HL-60 (cell line): ENCODE results near the gene SMIM17.

Experiments
- GABPA ChIP-seq: IDR thresholded peaks from 2 replicates; pipeline ENCODE4 v1.6.1; 2012; ENCODE audit warnings: low read depth
- POLR2AphosphoS5 ChIP-seq: IDR thresholded peaks from 2 replicates; pipeline ENCODE4 v1.6.1; 2012; ENCODE audit warnings: low read depth
- SPI1 ChIP-seq: IDR thresholded peaks from 2 replicates; pipeline ENCODE4 v1.6.1; 2012; ENCODE audit warnings: low read depth, mild to moderate bottlenecking, borderline replicate concordance
- TF ChIP-seq, protein P1 (sequence below): IDR thresholded peaks from one replicate; pipeline ENCODE4 v1.5.1; 2011; ENCODE audit warnings: low read length, control low read depth, inconsistent platforms; ENCODE audit not compliant: insufficient read depth
- TF ChIP-seq, protein P2 (sequence below): IDR thresholded peaks from 2 replicates; pipeline ENCODE4 v1.6.1; 2012; ENCODE audit warnings: low read depth; ENCODE audit not compliant: insufficient replicate concordance

DNA sequence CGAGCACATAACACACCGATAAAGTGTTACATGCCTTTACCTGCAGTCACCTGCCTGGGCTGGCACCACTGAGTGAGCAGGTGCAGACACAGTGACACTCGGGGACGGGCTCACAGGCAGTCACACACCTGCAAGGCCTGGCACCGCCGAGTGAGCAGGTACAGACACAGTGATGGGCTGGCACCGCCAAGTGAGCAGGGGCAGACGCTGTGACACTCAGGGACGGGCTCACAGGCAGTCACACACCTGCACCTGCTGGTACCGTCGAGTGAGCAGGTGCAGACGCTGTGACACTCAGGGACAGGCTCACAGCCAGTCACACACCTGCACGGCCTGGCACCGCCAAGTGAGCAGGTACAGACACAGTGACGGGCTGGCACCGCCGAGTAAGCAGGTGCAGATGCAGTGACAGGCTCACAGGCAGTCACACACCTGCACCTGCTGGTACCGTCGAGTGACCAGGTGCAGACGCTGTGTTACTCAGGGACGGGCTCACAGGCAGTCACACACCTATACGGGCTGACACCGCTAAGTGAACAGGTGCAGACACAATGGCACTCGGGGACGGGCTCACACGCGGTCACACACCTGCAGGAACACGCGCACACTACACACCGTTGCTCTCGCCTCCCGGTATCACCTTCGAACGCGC lies 28.1 kb downstream of the SMIM17 start:
- TF ChIP-seq, protein P1, sequence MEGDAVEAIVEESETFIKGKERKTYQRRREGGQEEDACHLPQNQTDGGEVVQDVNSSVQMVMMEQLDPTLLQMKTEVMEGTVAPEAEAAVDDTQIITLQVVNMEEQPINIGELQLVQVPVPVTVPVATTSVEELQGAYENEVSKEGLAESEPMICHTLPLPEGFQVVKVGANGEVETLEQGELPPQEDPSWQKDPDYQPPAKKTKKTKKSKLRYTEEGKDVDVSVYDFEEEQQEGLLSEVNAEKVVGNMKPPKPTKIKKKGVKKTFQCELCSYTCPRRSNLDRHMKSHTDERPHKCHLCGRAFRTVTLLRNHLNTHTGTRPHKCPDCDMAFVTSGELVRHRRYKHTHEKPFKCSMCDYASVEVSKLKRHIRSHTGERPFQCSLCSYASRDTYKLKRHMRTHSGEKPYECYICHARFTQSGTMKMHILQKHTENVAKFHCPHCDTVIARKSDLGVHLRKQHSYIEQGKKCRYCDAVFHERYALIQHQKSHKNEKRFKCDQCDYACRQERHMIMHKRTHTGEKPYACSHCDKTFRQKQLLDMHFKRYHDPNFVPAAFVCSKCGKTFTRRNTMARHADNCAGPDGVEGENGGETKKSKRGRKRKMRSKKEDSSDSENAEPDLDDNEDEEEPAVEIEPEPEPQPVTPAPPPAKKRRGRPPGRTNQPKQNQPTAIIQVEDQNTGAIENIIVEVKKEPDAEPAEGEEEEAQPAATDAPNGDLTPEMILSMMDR = no peak
- TF ChIP-seq POLR2AphosphoS5 = no peak
- TF ChIP-seq, protein P2, sequence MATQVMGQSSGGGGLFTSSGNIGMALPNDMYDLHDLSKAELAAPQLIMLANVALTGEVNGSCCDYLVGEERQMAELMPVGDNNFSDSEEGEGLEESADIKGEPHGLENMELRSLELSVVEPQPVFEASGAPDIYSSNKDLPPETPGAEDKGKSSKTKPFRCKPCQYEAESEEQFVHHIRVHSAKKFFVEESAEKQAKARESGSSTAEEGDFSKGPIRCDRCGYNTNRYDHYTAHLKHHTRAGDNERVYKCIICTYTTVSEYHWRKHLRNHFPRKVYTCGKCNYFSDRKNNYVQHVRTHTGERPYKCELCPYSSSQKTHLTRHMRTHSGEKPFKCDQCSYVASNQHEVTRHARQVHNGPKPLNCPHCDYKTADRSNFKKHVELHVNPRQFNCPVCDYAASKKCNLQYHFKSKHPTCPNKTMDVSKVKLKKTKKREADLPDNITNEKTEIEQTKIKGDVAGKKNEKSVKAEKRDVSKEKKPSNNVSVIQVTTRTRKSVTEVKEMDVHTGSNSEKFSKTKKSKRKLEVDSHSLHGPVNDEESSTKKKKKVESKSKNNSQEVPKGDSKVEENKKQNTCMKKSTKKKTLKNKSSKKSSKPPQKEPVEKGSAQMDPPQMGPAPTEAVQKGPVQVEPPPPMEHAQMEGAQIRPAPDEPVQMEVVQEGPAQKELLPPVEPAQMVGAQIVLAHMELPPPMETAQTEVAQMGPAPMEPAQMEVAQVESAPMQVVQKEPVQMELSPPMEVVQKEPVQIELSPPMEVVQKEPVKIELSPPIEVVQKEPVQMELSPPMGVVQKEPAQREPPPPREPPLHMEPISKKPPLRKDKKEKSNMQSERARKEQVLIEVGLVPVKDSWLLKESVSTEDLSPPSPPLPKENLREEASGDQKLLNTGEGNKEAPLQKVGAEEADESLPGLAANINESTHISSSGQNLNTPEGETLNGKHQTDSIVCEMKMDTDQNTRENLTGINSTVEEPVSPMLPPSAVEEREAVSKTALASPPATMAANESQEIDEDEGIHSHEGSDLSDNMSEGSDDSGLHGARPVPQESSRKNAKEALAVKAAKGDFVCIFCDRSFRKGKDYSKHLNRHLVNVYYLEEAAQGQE = no peak
- TF ChIP-seq GABPA = no peak
- no peak for TF ChIP-seq SPI1
